H7 (cell line): ENCODE data around the gene SMC3. TPM values are rescaled to one million over a fixed set of nuclear protein-coding genes. Genes with fewer than 3 reads are reported as not detected.
"Not testable (repeated sequence)": the region's sequence is repeated elsewhere in the genome, so short reads cannot be mapped to it uniquely, and the experiment has no call there.

ENCODE experiments used
- DNase-seq: peaks from one replicate; pipeline ENCODE4 v3.0.0; 2012
- H3K27me3 ChIP-seq: 2 replicates; pipeline ENCODE4 v1.6.0; 2011; ENCODE audit warnings: mild to moderate bottlenecking, low read length; ENCODE audit not compliant: control insufficient read depth, insufficient read depth
- H3K36me3 ChIP-seq: replicated peaks from 2 replicates; pipeline ENCODE4 v1.5.1; 2011; ENCODE audit warnings: low read length; ENCODE audit not compliant: control insufficient read depth, insufficient read depth
- H3K4me3 ChIP-seq: 2 replicates; pipeline ENCODE4 v1.5.1; 2011; ENCODE audit warnings: low read depth, mild to moderate bottlenecking, control low read depth, low read length, moderate library complexity; ENCODE audit not compliant: insufficient read depth
- total RNA-seq: library from RNA; depleted of rRNA; stranded (reverse); fragments of >200 nt; shearing (Covaris generic); gene quantifications from 2 replicates; pipeline ENCODE4 v1.2.3, GENCODE V29; 2014

SMC3 gene
- total RNA-seq, 1 experiment from 2014 or later: 33.1 TPM

- no peaks in the 10 kb centered on the region for H3K36me3 ChIP-seq
- H3K4me3 ChIP-seq: no peak overlapping the region
- DNase-seq: no peak
- no peaks in the 10 kb centered on the region for H3K27me3 ChIP-seq
Measured at GRCh38 chr10:110617425-110618229, 50.1 kb downstream of the SMC3 start.

GRCh38 chr10:110618230-110618610 is 50.7 kb downstream of the SMC3 start:
- no peaks in the 10 kb centered on the region for H3K27me3 ChIP-seq
- H3K4me3 ChIP-seq: no peak overlapping the region
- DNase-seq: no peak
- H3K36me3 ChIP-seq: no peaks in the 10 kb centered on the region

- no peaks in the 10 kb centered on the region for H3K36me3 ChIP-seq
- no peaks in the 10 kb centered on the region for H3K27me3 ChIP-seq
- no peak overlapping the region for H3K4me3 ChIP-seq
- no peak for DNase-seq
Measured at GRCh38 chr10:110619514-110620397, 52.3 kb downstream of the SMC3 start.

- DNase-seq: no peak
- Histone ChIP-seq H3K36me3 (no peaks in the 10 kb centered on the region), H3K27me3 (no peaks in the 10 kb centered on the region), H3K4me3 (no peak overlapping the region)
Measured at GRCh38 chr10:110620398-110620719, 52.9 kb downstream of the SMC3 start.

- H3K27me3 ChIP-seq, DNase-seq, H3K36me3 ChIP-seq, H3K4me3 ChIP-seq: not testable (repeated sequence)
Measured at GRCh38 chr10:110623316-110623715, 55.8 kb downstream of the SMC3 start.

- Histone ChIP-seq H3K27me3 (no peaks in the 10 kb centered on the region), H3K4me3 (no peak overlapping the region), H3K36me3 (no peaks in the 10 kb centered on the region)
- no peak for DNase-seq
Measured at GRCh38 chr10:110625356-110625894, 57.9 kb downstream of the SMC3 start.

GRCh38 chr10:110625951-110626855 is 58.7 kb downstream of the SMC3 start:
- Histone ChIP-seq H3K36me3 (no peaks in the 10 kb centered on the region), H3K27me3 (no peaks in the 10 kb centered on the region), H3K4me3 (no peak overlapping the region)
- DNase-seq: no peak

GRCh38 chr10:110628161-110628560 is 60.7 kb downstream of the SMC3 start:
- Histone ChIP-seq H3K27me3 (no peaks in the 10 kb centered on the region), H3K4me3 (no peak overlapping the region), H3K36me3 (no peaks in the 10 kb centered on the region)
- DNase-seq: no peak

GRCh38 chr10:110629680-110630191 is 62.2 kb downstream of the SMC3 start:
- Histone ChIP-seq H3K27me3 (no peaks in the 10 kb centered on the region), H3K4me3 (no peak overlapping the region), H3K36me3 (no peaks in the 10 kb centered on the region)
- DNase-seq: no peak

- no peaks in the 10 kb centered on the region for H3K36me3 ChIP-seq
- H3K27me3 ChIP-seq: no peaks in the 10 kb centered on the region
- DNase-seq: no peak
- H3K4me3 ChIP-seq: no peak overlapping the region
Measured at GRCh38 chr10:110631934-110632333, 64.4 kb downstream of the SMC3 start.

GRCh38 chr10:110632591-110633215 is 65.2 kb downstream of the SMC3 start:
- H3K36me3 ChIP-seq: no peaks in the 10 kb centered on the region
- no peak for DNase-seq

GRCh38 chr10:110634527-110635209 is 67.2 kb downstream of the SMC3 start:
- no peaks in the 10 kb centered on the region for H3K36me3 ChIP-seq
- DNase-seq: no peak
- H3K4me3 ChIP-seq: no peak overlapping the region
- no peaks in the 10 kb centered on the region for H3K27me3 ChIP-seq

More at GRCh38 chr10:110632591-110633215, 65.2 kb downstream of the SMC3 start:
- no peaks in the 10 kb centered on the region for H3K27me3 ChIP-seq
- no peak overlapping the region for H3K4me3 ChIP-seq

- Histone ChIP-seq H3K4me3 (no peak overlapping the region), H3K27me3 (peaks cover 2% of the 10 kb centered on the region; the same call in 1 of the 2 replicates), H3K36me3 (no peaks in the 10 kb centered on the region)
- no peak for DNase-seq
Measured at GRCh38 chr10:110636572-110636931, 69.1 kb downstream of the SMC3 start.
